GM18505 (cell line): Measurements from ENCODE around the gene METTL15.
"Not testable (repeated sequence)": the region's sequence is repeated elsewhere in the genome, so short reads cannot be mapped to it uniquely, and the experiment has no call there.

Experiments
- ATAC-seq: cut with Tn5 transposase; IDR thresholded peaks from one replicate; pipeline ENCODE4 v1.9.1; 2021; ENCODE audit not compliant: unreplicated experiment
- POLR2A ChIP-seq: IDR thresholded peaks from 4 replicates; pipeline ENCODE4 v1.6.1; 2011; ENCODE audit warnings: borderline replicate concordance; ENCODE audit not compliant: insufficient read depth, insufficient read length; ENCODE audit errors: extremely low read depth

The METTL15 gene

DNA sequence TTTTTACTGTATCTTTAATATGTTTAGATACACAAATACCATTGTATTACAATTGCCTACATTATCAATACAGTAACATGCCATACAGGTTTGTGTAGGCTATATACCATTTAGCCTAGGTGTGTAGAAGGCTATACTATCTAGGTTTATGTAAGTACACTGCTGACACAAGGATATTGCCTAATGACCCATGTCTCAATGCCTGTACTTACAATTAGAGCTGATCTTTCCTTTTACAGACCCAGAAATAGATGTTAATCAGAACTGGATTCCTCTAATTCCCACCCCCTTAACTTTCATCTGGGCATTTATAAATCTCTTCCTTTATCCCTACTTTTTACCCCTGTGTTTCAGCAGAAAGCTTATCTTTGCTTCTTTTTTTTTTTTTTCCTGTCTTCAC is 229.5 kb downstream of the METTL15 start:
- ATAC-seq: no peak
- TF ChIP-seq POLR2A: no peak

DNA sequence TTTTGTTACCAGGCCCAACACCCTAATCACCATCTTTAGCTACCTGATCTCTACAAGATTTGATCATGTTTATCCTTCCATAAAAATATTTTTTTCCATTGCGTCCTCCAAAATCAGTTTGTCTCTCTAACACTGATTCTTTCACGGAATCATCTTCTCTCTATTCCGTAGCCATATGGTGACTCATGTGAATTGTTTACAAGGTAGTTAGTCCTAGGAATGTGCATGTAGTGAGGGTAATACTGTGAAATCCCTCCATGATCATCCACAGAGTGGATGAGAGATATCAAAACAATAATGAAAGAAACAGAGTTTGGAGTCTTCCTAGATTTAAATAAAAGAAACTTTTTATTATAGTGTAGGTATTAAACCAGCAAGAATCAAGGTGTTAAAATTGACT is 230.2 kb downstream of the METTL15 start:
- TF ChIP-seq POLR2A: no peak
- ATAC-seq: no peak

DNA sequence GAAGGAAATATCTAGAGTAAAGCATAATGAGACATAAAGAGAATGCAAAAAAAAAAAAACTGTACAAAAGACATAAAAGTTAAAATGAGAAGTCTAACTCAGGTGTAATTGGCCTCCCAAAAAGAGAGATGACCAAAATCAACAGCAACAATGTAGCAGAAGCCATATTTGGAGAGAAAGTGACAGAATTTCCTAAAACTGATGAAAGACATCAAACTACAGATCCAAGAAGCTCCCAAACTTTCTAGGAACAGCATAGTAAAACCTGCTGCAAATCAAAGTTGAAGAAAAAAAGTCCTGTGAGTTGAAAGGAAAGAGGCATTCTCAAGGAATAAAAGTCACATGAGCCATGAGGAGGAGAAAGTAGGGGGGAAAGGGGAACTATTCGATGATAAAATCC is 231.3 kb downstream of the METTL15 start:
- no peak for ATAC-seq
- TF ChIP-seq POLR2A: no peak

DNA sequence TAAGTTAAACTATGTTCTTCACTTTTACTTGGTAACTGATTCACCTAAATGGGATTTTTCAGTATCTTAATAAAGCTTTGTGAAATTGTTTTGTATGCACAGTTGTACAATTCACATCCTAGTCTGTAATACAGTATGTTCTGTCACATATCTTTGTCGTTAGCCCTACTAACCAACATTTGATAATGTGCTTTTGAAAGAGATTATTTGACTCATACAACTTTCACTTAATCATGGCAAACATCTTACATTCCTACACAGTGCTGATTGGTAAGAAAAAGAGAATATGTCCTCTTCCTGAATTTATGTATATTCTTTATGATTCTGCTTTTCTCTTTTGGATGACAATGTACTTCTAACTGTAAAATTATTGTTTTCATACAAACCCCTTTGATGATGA is 234.5 kb downstream of the METTL15 start:
- TF ChIP-seq POLR2A: no peak
- no peak for ATAC-seq

DNA sequence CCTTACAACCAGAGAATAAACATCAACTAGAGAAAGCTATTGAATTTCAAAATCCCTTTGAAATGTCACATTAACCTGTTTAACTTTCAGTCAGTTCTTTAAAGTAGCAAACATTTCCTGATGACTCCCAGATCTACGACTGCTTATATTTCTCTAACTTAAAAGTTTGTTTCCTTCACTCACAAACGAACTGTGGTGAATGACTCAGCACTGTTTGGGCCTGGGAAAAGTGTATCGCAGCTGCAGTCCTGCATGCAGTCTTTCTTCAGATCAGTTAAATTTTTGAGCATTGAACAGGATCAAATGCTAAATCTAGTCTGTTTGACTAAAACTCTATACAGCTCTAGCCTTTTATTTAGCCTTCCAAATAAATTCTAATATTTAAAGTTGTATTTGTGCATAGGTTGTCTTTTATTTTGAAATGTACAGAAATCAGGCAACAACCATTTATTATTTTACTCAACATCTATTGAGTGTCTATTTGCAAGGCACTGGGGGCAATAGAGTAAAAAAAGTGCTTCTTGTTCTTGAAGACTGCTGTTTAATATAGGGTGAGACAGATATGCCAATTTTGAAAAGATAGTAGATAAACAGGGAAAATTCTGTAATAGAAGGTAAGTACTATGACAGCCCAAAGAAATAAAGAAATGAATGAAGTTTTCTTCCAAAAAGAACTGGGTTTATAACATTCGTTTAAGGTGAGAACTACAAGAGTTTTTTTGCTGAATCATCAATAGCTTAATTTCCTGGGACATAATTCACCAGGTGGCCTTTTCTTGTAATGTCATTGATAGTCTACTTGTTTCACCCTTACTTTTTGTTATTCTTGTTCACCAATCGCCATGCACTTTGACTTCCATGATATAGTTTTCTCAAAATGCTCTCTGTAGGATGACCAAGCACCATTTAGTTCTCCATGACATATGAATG is 235.4 kb downstream of the METTL15 start:
- ATAC-seq: no peak
- TF ChIP-seq POLR2A: no peak

DNA sequence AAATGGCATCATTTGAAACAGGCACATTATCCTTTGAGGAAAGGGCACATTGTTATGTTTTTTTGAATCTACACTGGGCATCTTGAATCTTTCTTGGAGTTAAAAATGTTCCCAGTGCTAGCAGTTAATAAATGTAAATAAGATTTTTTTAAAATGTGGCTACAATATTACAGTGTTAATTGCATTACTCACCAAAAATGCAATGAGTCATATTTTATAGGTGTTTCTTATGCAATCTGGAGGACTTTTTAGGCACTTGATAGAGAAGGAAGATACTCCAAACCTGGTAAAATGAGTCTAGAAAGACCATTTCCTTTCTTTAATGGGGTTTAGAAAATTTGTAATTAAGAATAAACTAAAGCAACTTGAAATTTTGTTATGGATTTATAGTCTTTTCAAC is 238.0 kb downstream of the METTL15 start:
- no peak for TF ChIP-seq POLR2A
- ATAC-seq: no peak

DNA sequence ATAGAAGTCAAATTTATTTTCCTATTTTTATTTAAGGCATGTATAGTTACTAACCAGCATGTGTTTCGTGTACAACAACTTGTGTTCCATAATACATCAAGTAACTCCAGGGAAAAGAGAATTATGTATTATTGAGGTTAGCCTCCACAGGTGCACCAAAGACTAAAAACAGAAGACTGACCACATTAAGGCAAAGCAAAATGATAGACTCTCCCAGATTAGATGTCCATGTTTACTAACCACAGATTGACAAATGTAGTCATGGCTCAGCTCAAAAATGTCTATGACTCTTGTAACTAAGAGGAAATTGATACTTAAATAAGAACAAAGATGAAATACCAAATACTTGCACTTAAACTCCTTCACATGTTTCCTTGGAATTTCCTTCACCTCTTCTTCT is 238.5 kb downstream of the METTL15 start:
- no peak for ATAC-seq
- no peak for TF ChIP-seq POLR2A

DNA sequence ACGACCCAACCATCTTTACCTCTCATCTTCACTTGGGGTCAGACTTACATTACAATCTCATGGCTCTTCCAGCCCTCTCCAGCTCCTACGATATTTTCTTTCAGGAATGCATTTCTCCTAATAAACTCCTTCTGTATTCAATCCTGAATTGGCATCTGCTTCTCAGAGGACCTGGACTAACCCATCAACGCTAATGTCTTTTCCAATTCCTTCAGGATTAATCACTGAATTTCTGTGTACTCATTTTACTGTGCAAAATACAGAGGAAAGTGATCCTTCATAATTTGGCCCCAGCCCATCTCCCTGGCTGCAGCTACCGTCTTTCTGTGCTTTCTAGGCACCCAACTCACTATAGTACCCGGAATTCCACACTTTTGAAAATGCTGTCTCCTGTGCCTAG is 239.2 kb downstream of the METTL15 start:
- no peak for TF ChIP-seq POLR2A
- ATAC-seq: no peak

DNA sequence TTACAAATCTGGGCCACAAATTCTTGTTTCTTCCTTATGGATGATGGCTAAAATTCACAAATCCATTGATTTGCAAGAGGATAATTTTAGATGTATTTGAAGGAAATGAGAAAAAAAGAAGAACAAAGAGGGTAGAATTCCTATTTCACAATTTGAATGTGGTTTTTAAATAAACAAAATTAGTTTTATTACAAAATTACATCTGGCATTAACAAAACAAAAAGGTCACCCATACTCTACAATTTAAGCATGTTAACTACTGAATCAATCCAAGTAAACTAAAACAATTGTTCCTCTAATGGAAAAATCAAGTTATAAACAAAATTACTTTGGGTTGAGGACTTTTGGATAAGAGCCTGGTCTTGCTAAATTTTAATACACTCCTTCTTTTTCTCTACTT is 242.0 kb downstream of the METTL15 start:
- no peak for TF ChIP-seq POLR2A
- ATAC-seq: no peak

DNA sequence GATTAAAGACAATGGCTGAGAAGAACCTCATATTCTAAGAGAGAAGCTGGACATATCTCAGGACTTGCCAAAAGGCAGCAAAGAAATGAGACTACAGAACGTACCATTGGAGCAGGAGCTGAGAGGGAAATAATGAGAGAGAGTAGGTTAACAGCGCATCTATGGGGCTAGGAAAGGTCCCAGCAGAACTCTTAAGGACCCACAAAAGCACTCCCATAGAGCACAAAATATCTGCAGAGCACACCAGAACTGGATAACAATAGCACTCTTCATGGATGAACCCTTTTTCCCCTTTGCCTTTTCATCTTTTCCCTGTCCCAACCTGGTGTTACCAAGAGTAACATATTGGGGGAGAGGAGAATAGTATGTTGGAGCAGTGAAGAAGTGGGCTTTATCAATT is 245.8 kb downstream of the METTL15 start:
- TF ChIP-seq POLR2A: no peak
- ATAC-seq: no peak

DNA sequence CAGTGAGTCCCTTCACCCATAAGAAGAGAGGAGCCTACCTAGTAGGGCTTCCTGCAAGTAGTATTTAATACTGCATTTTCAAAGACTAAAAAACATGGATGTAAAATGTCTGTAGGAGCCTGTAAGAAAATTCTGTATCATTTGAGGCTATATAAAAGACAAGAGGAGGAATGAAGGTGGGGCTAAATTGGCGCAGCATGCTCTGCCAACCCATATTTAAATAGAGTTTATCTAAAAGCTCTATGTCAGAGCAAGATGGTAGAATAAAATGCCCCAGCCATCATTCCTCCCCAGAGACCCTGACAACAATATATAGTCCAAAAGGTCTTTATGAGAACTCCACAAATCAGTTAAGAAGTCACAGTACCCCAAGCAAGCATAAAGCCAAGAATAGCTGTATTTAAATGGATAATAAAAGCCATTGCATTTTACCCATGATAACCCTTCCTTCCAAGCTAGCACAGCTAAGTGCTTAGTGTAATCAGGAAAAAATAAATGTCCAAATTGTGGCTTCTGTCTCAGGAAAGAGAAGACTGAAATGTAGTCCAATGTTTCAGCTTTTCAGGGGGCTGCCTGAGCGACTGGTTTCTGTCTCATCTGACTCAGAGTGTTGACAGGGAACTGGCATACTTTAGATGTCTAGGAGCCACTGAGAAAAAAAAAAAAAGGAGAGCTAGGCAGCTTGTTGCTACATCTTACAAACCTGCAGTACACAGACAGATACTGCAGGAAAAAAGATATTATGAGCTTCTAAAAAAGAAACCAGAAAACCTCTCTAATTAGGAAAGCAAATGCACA is 258.6 kb downstream of the METTL15 start:
- no peak for ATAC-seq
- no peak for TF ChIP-seq POLR2A

DNA sequence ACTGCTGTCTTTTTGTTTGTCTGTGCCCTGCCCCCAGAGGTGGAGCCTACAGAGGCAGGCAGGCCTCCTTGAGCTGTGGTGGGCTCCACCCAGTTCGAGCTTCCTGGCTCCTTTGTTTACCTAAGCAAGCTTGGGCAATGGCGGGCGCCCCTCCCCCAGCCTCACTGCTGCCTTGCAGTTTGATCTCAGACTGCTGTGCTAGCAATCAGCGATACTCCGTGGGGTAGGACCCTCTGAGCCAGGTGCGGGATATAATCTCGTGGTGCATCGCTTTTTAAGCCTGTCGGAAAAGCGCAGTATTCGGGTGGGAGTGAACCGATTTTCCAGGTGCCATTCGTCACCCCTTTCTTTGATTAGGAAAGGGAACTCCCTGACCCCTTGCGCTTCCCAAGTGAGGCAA is 269.9 kb downstream of the METTL15 start:
- not testable (repeated sequence) for ATAC-seq
